Suprapubic skin (tissue), 4 donors: Measurements from ENCODE around the gene DDN.

Experiments used
- CTCF ChIP-seq, 2 donors: fragments of 200-600 bp in 1 of 2; fragments of 450-650 bp in 1 of 2; sonication (generic) in 1 of 2; IDR thresholded peaks; one replicate each; pipeline ENCODE4 v1.5.1; 2016 to 2019; ENCODE audit warnings: antibody characterized with exemption in 2 of 2, mild to moderate bottlenecking in 1 of 2, moderate library complexity in 1 of 2
- EP300 ChIP-seq: sonication (generic); formaldehyde crosslinking; IDR thresholded peaks from one replicate; pipeline ENCODE4 v1.6.1; 2017; ENCODE audit warnings: antibody characterized with exemption
- POLR2A ChIP-seq, 2 donors: fragments of 450-650 bp; IDR thresholded peaks; one replicate each; pipeline ENCODE4 v1.6.1; 2017; ENCODE audit warnings: antibody characterized with exemption in 2 of 2, mild to moderate bottlenecking in 2 of 2, moderate library complexity in 2 of 2
- POLR2AphosphoS5 ChIP-seq, 3 donors: sonication (generic); formaldehyde crosslinking; IDR thresholded peaks; one replicate each; pipeline ENCODE4 v1.6.1; 2017; ENCODE audit warnings: antibody characterized with exemption in 3 of 3

- TF ChIP-seq CTCF (IDR thresholded peaks at IDR 0.05): no peak
- no peak for TF ChIP-seq POLR2A (IDR thresholded peaks at IDR 0.05)
- no peak for TF ChIP-seq POLR2AphosphoS5 (IDR thresholded peaks at IDR 0.05)
- no peak for TF ChIP-seq EP300
Measured at GRCh38 chr12:49025463-49025862, 26.3 kb upstream of the DDN start.
